Right atrium auricular region (tissue), 2 donors: ENCODE measurements around the gene AKAP8L. TPM values are rescaled to one million over a fixed set of nuclear protein-coding genes. Genes with fewer than 3 reads are reported as not detected.

Experiments used
- DNase-seq: peaks from one replicate; pipeline ENCODE4 v3.0.0-alpha.2; 2019; ENCODE audit warnings: low spot score
- H3K27ac ChIP-seq, 2 donors: fragments of 200-600 bp; sonication (generic); 1 replicate in 1 of 2; 2 replicates in 1 of 2; pipeline ENCODE4 v1.5.1; 2016 to 2019
- H3K27me3 ChIP-seq, 2 donors: fragments of 200-600 bp; sonication (generic); one replicate each; pipeline versions ENCODE4 v1.5.1 to v1.6.0; 2017 to 2019
- H3K36me3 ChIP-seq: fragments of 200-600 bp; sonication (generic); one replicate; pipeline ENCODE4 v1.5.1; 2016
- H3K4me1 ChIP-seq, 2 donors: fragments of 200-600 bp; sonication (generic); one replicate each; pipeline versions ENCODE4 v1.5.1 to v1.6.0; 2017 to 2019
- H3K4me3 ChIP-seq, 2 donors: fragments of 200-600 bp; sonication (generic); 1 replicate in 1 of 2; 2 replicates in 1 of 2; pipeline ENCODE4 v1.5.1; 2017 to 2019; ENCODE audit warnings: mild to moderate bottlenecking in 1 of 2, moderate library complexity in 1 of 2
- H3K9me3 ChIP-seq, 2 donors: fragments of 200-600 bp; sonication (generic); one replicate each; pipeline ENCODE4 v1.5.1; 2019
- CTCF ChIP-seq, 2 donors: fragments of 200-600 bp; sonication (generic); IDR thresholded peaks; one replicate each; pipeline ENCODE4 v1.5.1; 2019; ENCODE audit warnings: antibody characterized with exemption in 2 of 2
- total RNA-seq, 2 donors: library from RNA; depleted of rRNA; stranded (reverse); fragments of >200 nt; gene quantifications; one replicate each; pipeline ENCODE4 v1.1.0, GENCODE V29; 2016

Gene AKAP8L
- total RNA-seq, 2 donors from 2014 or later, result 66.5 to 78.2 TPM

GRCh38 chr19:15379083-15379998, 39.4 kb downstream of the AKAP8L start, which contains the start of gene AKAP8:
AKAP8 (minus strand) TSS chr19:15379787; CDS start chr19:15379731, 56 bp downstream.
- no peaks in the 10 kb centered on the region for H3K9me3 ChIP-seq
- H3K4me1 ChIP-seq, result peaks cover 0 to 47% of the 10 kb centered on the region in 2 donors
- H3K36me3 ChIP-seq, result no peaks in the 10 kb centered on the region
- peak within 1 kb of the TSS; percentile 95 to 99 for H3K4me3 ChIP-seq
- DNase-seq, result peak; percentile 99
- H3K27ac ChIP-seq, result peak within 1 kb of the TSS; percentile 98 to 99
- TF ChIP-seq CTCF (IDR thresholded peaks at IDR 0.05), result no peak
- no peaks in the 10 kb centered on the region for H3K27me3 ChIP-seq

- H3K36me3 ChIP-seq, result no peaks in the 10 kb centered on the region
- DNase-seq, result no peak
- peak overlapping the region; percentile 95 to 99 for H3K4me3 ChIP-seq
- H3K9me3 ChIP-seq, result no peaks in the 10 kb centered on the region
- H3K27ac ChIP-seq, result peak overlapping the region; percentile 98 to 99
- no peaks in the 10 kb centered on the region for H3K27me3 ChIP-seq
- no peak for TF ChIP-seq CTCF (IDR thresholded peaks at IDR 0.05)
- H3K4me1 ChIP-seq, result peaks cover 0 to 54% of the 10 kb centered on the region in 2 donors
These were observed 40.2 kb downstream of the AKAP8L start for GRCh38 chr19:15378534-15379082.

GRCh38 chr19:15374796-15375440, 43.9 kb downstream of the AKAP8L start:
- H3K36me3 ChIP-seq, result peaks cover 33% of the 10 kb centered on the region
- no peak for TF ChIP-seq CTCF (IDR thresholded peaks at IDR 0.05)
- no peak overlapping the region for H3K4me3 ChIP-seq
- peak overlapping the region; percentile 68 to 77 for H3K27ac ChIP-seq
- H3K9me3 ChIP-seq, result no peaks in the 10 kb centered on the region
- peaks cover 0 to 65% of the 10 kb centered on the region in 2 donors for H3K4me1 ChIP-seq
- no peaks in the 10 kb centered on the region for H3K27me3 ChIP-seq
- peak; percentile 70 for DNase-seq

- Histone ChIP-seq H3K27me3 (no peaks in the 10 kb centered on the region), H3K9me3 (no peaks in the 10 kb centered on the region), H3K4me3 (no peak overlapping the region), H3K27ac (peak overlapping the region; percentile 68 to 77), H3K36me3 (peaks cover 40% of the 10 kb centered on the region), H3K4me1 (peaks cover 0 to 65% of the 10 kb centered on the region in 2 donors)
- no peak for DNase-seq
- TF ChIP-seq CTCF (IDR thresholded peaks at IDR 0.05), result no peak
These were observed 44.6 kb downstream of the AKAP8L start for GRCh38 chr19:15374105-15374651.

- no peak for TF ChIP-seq CTCF (IDR thresholded peaks at IDR 0.05)
- peaks cover 0 to 65% of the 10 kb centered on the region in 2 donors for H3K4me1 ChIP-seq
- no peaks in the 10 kb centered on the region for H3K9me3 ChIP-seq
- no peaks in the 10 kb centered on the region for H3K27me3 ChIP-seq
- H3K4me3 ChIP-seq, result no peak overlapping the region
- peaks cover 45% of the 10 kb centered on the region for H3K36me3 ChIP-seq
- H3K27ac ChIP-seq, result peak overlapping the region in 1 of 2 donors; percentile 77
- no peak for DNase-seq
These were observed 45.1 kb downstream of the AKAP8L start for GRCh38 chr19:15373644-15374043.
